KOPT-K1 (cell line): ENCODE measurements around the gene CDKAL1.

Experiments
- H3K27ac ChIP-seq: fragments of 200-600 bp; sonication (generic); 2 replicates; pipeline ENCODE4 v1.5.1; 2016; ENCODE audit warnings: antibody characterized with exemption, mild to moderate bottlenecking, low read depth, low read length; ENCODE audit not compliant: poor library complexity, severe bottlenecking
- H3K36me3 ChIP-seq: fragments of 200-600 bp; sonication (generic); 2 replicates; pipeline ENCODE4 v1.5.1; 2017; ENCODE audit warnings: antibody characterized with exemption, mild to moderate bottlenecking, low read length, moderate library complexity; ENCODE audit not compliant: insufficient read depth
- H3K9me3 ChIP-seq: fragments of 200-600 bp; sonication (generic); 2 replicates; pipeline ENCODE4 v1.5.1; 2017; ENCODE audit warnings: antibody characterized with exemption, low read length, mild to moderate bottlenecking; ENCODE audit not compliant: insufficient read depth, poor library complexity, severe bottlenecking

CDKAL1 gene

GRCh38 chr6:20657274-20657800, 123.1 kb downstream of the CDKAL1 start:
- no peaks in the 10 kb centered on the region for H3K9me3 ChIP-seq

GRCh38 chr6:20658053-20658452, 123.8 kb downstream of the CDKAL1 start:
- no peak overlapping the region for H3K27ac ChIP-seq
- no peaks in the 10 kb centered on the region for H3K9me3 ChIP-seq
- peaks cover 3% of the 10 kb centered on the region; the same call in 1 of the 2 replicates for H3K36me3 ChIP-seq

More at GRCh38 chr6:20657274-20657800, 123.1 kb downstream of the CDKAL1 start:
- peaks cover 3% of the 10 kb centered on the region; the same call in 1 of the 2 replicates for H3K36me3 ChIP-seq
- no peak overlapping the region for H3K27ac ChIP-seq

GRCh38 chr6:20658516-20658915, 124.3 kb downstream of the CDKAL1 start:
- H3K27ac ChIP-seq, result no peak overlapping the region
- no peaks in the 10 kb centered on the region for H3K9me3 ChIP-seq
- peaks cover 2% of the 10 kb centered on the region; the same call in 1 of the 2 replicates for H3K36me3 ChIP-seq

GRCh38 chr6:20660534-20660933, 126.3 kb downstream of the CDKAL1 start:
- Histone ChIP-seq H3K9me3 (no peaks in the 10 kb centered on the region), H3K36me3 (no peaks in the 10 kb centered on the region), H3K27ac (no peak overlapping the region)

GRCh38 chr6:20661721-20662120, 127.5 kb downstream of the CDKAL1 start:
- no peaks in the 10 kb centered on the region for H3K9me3 ChIP-seq
- H3K36me3 ChIP-seq, result no peaks in the 10 kb centered on the region
- H3K27ac ChIP-seq, result no peak overlapping the region

GRCh38 chr6:20664250-20664649, 130.0 kb downstream of the CDKAL1 start:
- H3K9me3 ChIP-seq, result no peaks in the 10 kb centered on the region
- no peaks in the 10 kb centered on the region for H3K36me3 ChIP-seq
- no peak overlapping the region for H3K27ac ChIP-seq

GRCh38 chr6:20665290-20665689, 131.0 kb downstream of the CDKAL1 start:
- Histone ChIP-seq H3K9me3 (no peaks in the 10 kb centered on the region), H3K27ac (no peak overlapping the region), H3K36me3 (no peaks in the 10 kb centered on the region)

- Histone ChIP-seq H3K36me3 (no peaks in the 10 kb centered on the region), H3K9me3 (no peaks in the 10 kb centered on the region), H3K27ac (no peak overlapping the region)
Measured at GRCh38 chr6:20669571-20670314, 135.5 kb downstream of the CDKAL1 start.

GRCh38 chr6:20670750-20671149, 136.5 kb downstream of the CDKAL1 start:
- H3K36me3 ChIP-seq, result no peaks in the 10 kb centered on the region
- no peak overlapping the region for H3K27ac ChIP-seq
- H3K9me3 ChIP-seq, result no peaks in the 10 kb centered on the region

GRCh38 chr6:20672038-20672437, 137.8 kb downstream of the CDKAL1 start:
- no peaks in the 10 kb centered on the region for H3K36me3 ChIP-seq
- no peak overlapping the region for H3K27ac ChIP-seq
- no peaks in the 10 kb centered on the region for H3K9me3 ChIP-seq

- Histone ChIP-seq H3K36me3 (no peaks in the 10 kb centered on the region), H3K9me3 (no peaks in the 10 kb centered on the region), H3K27ac (no peak overlapping the region)
Measured at GRCh38 chr6:20673458-20673857, 139.2 kb downstream of the CDKAL1 start.

- Histone ChIP-seq H3K9me3 (no peaks in the 10 kb centered on the region), H3K27ac (no peak overlapping the region), H3K36me3 (no peaks in the 10 kb centered on the region)
Measured at GRCh38 chr6:20674664-20675063, 140.4 kb downstream of the CDKAL1 start.

- no peaks in the 10 kb centered on the region for H3K36me3 ChIP-seq
- H3K9me3 ChIP-seq, result no peaks in the 10 kb centered on the region
- no peak overlapping the region for H3K27ac ChIP-seq
Measured at GRCh38 chr6:20678831-20679352, 144.6 kb downstream of the CDKAL1 start.

- Histone ChIP-seq H3K36me3 (no peaks in the 10 kb centered on the region), H3K27ac (no peak overlapping the region), H3K9me3 (no peaks in the 10 kb centered on the region)
Measured at GRCh38 chr6:20680697-20681165, 146.5 kb downstream of the CDKAL1 start.

GRCh38 chr6:20681243-20681684, 147.0 kb downstream of the CDKAL1 start:
- H3K9me3 ChIP-seq, result no peaks in the 10 kb centered on the region
- no peaks in the 10 kb centered on the region for H3K36me3 ChIP-seq
- no peak overlapping the region for H3K27ac ChIP-seq
